ENCODE data around the gene CLN6.

- TF ChIP-seq CTCF (IDR thresholded peaks at IDR 0.05) (no peak), POLR2AphosphoS5 (IDR thresholded peaks at IDR 0.05; ENCODE audit: low read depth, low read length) (no peak), TCF7L2 (IDR thresholded peaks at IDR 0.05; ENCODE audit: low read depth, low read length) (no peak)
Observed at GRCh38 chr15:68220489-68220888, 9.0 kb downstream of the CLN6 start.
